ENCODE measurements around the gene FBXL15.

Gene FBXL15

GRCh38 chr10:102413806-102414561, 6.7 kb upstream of the FBXL15 start:
- Histone ChIP-seq H3K9me3 (ENCODE audit: control insufficient read depth in 1 of 2, low read length in 2 of 2) (no peaks in the 10 kb centered on the region), H3K4me1 (ENCODE audit: control insufficient read depth in 1 of 2, insufficient read depth in 2 of 2, low read length in 2 of 2) (peaks cover 0 to 21% of the 10 kb centered on the region in 2 donors), H3K36me3 (ENCODE audit: control insufficient read depth in 1 of 2, insufficient read depth in 2 of 2, low read length in 2 of 2) (no peaks in the 10 kb centered on the region), H3K27me3 (ENCODE audit: low read depth, low read length) (peaks cover 44% of the 10 kb centered on the region), H3K4me3 (ENCODE audit: low read depth in 1 of 2, low read length in 2 of 2) (no peak overlapping the region), H3K27ac (ENCODE audit: low read length) (no peak overlapping the region)

GRCh38 chr10:102414749-102415148, 5.9 kb upstream of the FBXL15 start:
- Histone ChIP-seq H3K9me3 (ENCODE audit: control insufficient read depth in 1 of 2, low read length in 2 of 2) (no peaks in the 10 kb centered on the region), H3K27me3 (ENCODE audit: low read depth, low read length) (peaks cover 39% of the 10 kb centered on the region), H3K4me3 (ENCODE audit: low read depth in 1 of 2, low read length in 2 of 2) (no peak overlapping the region), H3K4me1 (ENCODE audit: control insufficient read depth in 1 of 2, insufficient read depth in 2 of 2, low read length in 2 of 2) (peaks cover 2 to 22% of the 10 kb centered on the region in 2 donors), H3K27ac (ENCODE audit: low read length) (no peak overlapping the region), H3K36me3 (ENCODE audit: control insufficient read depth in 1 of 2, insufficient read depth in 2 of 2, low read length in 2 of 2) (no peaks in the 10 kb centered on the region)

- Histone ChIP-seq H3K27me3 (ENCODE audit: low read depth, low read length) (peaks cover 24% of the 10 kb centered on the region), H3K9me3 (ENCODE audit: control insufficient read depth in 1 of 2, low read length in 2 of 2) (no peaks in the 10 kb centered on the region), H3K27ac (ENCODE audit: low read length) (no peak overlapping the region), H3K4me1 (ENCODE audit: control insufficient read depth in 1 of 2, insufficient read depth in 2 of 2, low read length in 2 of 2) (peaks cover 7 to 17% of the 10 kb centered on the region in 2 donors), H3K4me3 (ENCODE audit: low read depth in 1 of 2, low read length in 2 of 2) (no peak overlapping the region), H3K36me3 (ENCODE audit: control insufficient read depth in 1 of 2, insufficient read depth in 2 of 2, low read length in 2 of 2) (no peaks in the 10 kb centered on the region)
Measured at GRCh38 chr10:102416283-102416682, 4.4 kb upstream of the FBXL15 start.

GRCh38 chr10:102416695-102417094, 3.9 kb upstream of the FBXL15 start:
- H3K27me3 ChIP-seq (ENCODE audit: low read depth, low read length), result peaks cover 20% of the 10 kb centered on the region
- peaks cover 7 to 19% of the 10 kb centered on the region in 2 donors for H3K4me1 ChIP-seq (ENCODE audit: control insufficient read depth in 1 of 2, insufficient read depth in 2 of 2, low read length in 2 of 2)
- no peak overlapping the region for H3K27ac ChIP-seq (ENCODE audit: low read length)
- H3K9me3 ChIP-seq (ENCODE audit: control insufficient read depth in 1 of 2, low read length in 2 of 2), result no peaks in the 10 kb centered on the region
- H3K4me3 ChIP-seq (ENCODE audit: low read depth in 1 of 2, low read length in 2 of 2), result no peak overlapping the region
- H3K36me3 ChIP-seq (ENCODE audit: control insufficient read depth in 1 of 2, insufficient read depth in 2 of 2, low read length in 2 of 2), result no peaks in the 10 kb centered on the region

- H3K27ac ChIP-seq (ENCODE audit: low read length), result no peak within 1 kb of the TSS
- peak within 1 kb of the TSS; percentile 86 to 97 for H3K4me3 ChIP-seq (ENCODE audit: low read depth in 1 of 2, low read length in 2 of 2)
- no peaks in the 10 kb centered on the region for H3K9me3 ChIP-seq (ENCODE audit: control insufficient read depth in 1 of 2, low read length in 2 of 2)
- peaks cover 3 to 8% of the 10 kb centered on the region in 2 donors for H3K36me3 ChIP-seq (ENCODE audit: control insufficient read depth in 1 of 2, insufficient read depth in 2 of 2, low read length in 2 of 2)
- peaks cover 11 to 39% of the 10 kb centered on the region in 2 donors for H3K4me1 ChIP-seq (ENCODE audit: control insufficient read depth in 1 of 2, insufficient read depth in 2 of 2, low read length in 2 of 2)
- peaks cover 14% of the 10 kb centered on the region for H3K27me3 ChIP-seq (ENCODE audit: low read depth, low read length)
Measured at GRCh38 chr10:102418622-102419268, 1.9 kb upstream of the FBXL15 start, which contains the start of gene PSD. Gene PSD (minus strand): TSS chr10:102418785. CDS start chr10:102417038, 1,747 bp downstream.

- Histone ChIP-seq H3K36me3 (ENCODE audit: control insufficient read depth in 1 of 2, insufficient read depth in 2 of 2, low read length in 2 of 2) (peaks cover 10% of the 10 kb centered on the region in 2 donors), H3K27me3 (ENCODE audit: low read depth, low read length) (peaks cover 14% of the 10 kb centered on the region), H3K9me3 (ENCODE audit: control insufficient read depth in 1 of 2, low read length in 2 of 2) (no peaks in the 10 kb centered on the region), H3K4me3 (ENCODE audit: low read depth in 1 of 2, low read length in 2 of 2) (peak overlapping the region; percentile 86 to 97), H3K4me1 (ENCODE audit: control insufficient read depth in 1 of 2, insufficient read depth in 2 of 2, low read length in 2 of 2) (peaks cover 11 to 39% of the 10 kb centered on the region in 2 donors), H3K27ac (ENCODE audit: low read length) (peak overlapping the region; percentile 73)
Measured at GRCh38 chr10:102419269-102420180, 1.1 kb upstream of the FBXL15 start.

- Histone ChIP-seq H3K4me1 (ENCODE audit: control insufficient read depth in 1 of 2, insufficient read depth in 2 of 2, low read length in 2 of 2) (peaks cover 11 to 39% of the 10 kb centered on the region in 2 donors), H3K9me3 (ENCODE audit: control insufficient read depth in 1 of 2, low read length in 2 of 2) (no peaks in the 10 kb centered on the region), H3K4me3 (ENCODE audit: low read depth in 1 of 2, low read length in 2 of 2) (peak overlapping the region; percentile 86 to 97), H3K27me3 (ENCODE audit: low read depth, low read length) (peaks cover 14% of the 10 kb centered on the region), H3K36me3 (ENCODE audit: control insufficient read depth in 1 of 2, insufficient read depth in 2 of 2, low read length in 2 of 2) (peaks cover 10 to 15% of the 10 kb centered on the region in 2 donors), H3K27ac (ENCODE audit: low read length) (peak overlapping the region; percentile 73)
Measured at GRCh38 chr10:102420181-102420713, 389 bp upstream of the FBXL15 start.

- peak overlapping the region; percentile 86 to 97 for H3K4me3 ChIP-seq (ENCODE audit: low read depth in 1 of 2, low read length in 2 of 2)
- H3K36me3 ChIP-seq (ENCODE audit: control insufficient read depth in 1 of 2, insufficient read depth in 2 of 2, low read length in 2 of 2), result peaks cover 10 to 15% of the 10 kb centered on the region in 2 donors
- H3K9me3 ChIP-seq (ENCODE audit: control insufficient read depth in 1 of 2, low read length in 2 of 2), result no peaks in the 10 kb centered on the region
- H3K4me1 ChIP-seq (ENCODE audit: control insufficient read depth in 1 of 2, insufficient read depth in 2 of 2, low read length in 2 of 2), result peaks cover 11 to 39% of the 10 kb centered on the region in 2 donors
- H3K27ac ChIP-seq (ENCODE audit: low read length), result peak overlapping the region; percentile 73
- H3K27me3 ChIP-seq (ENCODE audit: low read depth, low read length), result peaks cover 14% of the 10 kb centered on the region
Measured at GRCh38 chr10:102421507-102421756, 796 bp downstream of the FBXL15 start.

- Histone ChIP-seq H3K36me3 (ENCODE audit: control insufficient read depth in 1 of 2, insufficient read depth in 2 of 2, low read length in 2 of 2) (peaks cover 10 to 15% of the 10 kb centered on the region in 2 donors), H3K27ac (ENCODE audit: low read length) (peak overlapping the region; percentile 82), H3K27me3 (ENCODE audit: low read depth, low read length) (peaks cover 14% of the 10 kb centered on the region), H3K4me1 (ENCODE audit: control insufficient read depth in 1 of 2, insufficient read depth in 2 of 2, low read length in 2 of 2) (peaks cover 11 to 39% of the 10 kb centered on the region in 2 donors), H3K9me3 (ENCODE audit: control insufficient read depth in 1 of 2, low read length in 2 of 2) (no peaks in the 10 kb centered on the region), H3K4me3 (ENCODE audit: low read depth in 1 of 2, low read length in 2 of 2) (peak overlapping the region; percentile 86 to 97)
Measured at GRCh38 chr10:102421757-102422512, 1.3 kb downstream of the FBXL15 start.

- Histone ChIP-seq H3K27me3 (ENCODE audit: low read depth, low read length) (peaks cover 8% of the 10 kb centered on the region), H3K9me3 (ENCODE audit: control insufficient read depth in 1 of 2, low read length in 2 of 2) (no peaks in the 10 kb centered on the region), H3K27ac (ENCODE audit: low read length) (peak overlapping the region; percentile 82), H3K4me1 (ENCODE audit: control insufficient read depth in 1 of 2, insufficient read depth in 2 of 2, low read length in 2 of 2) (peaks cover 11 to 39% of the 10 kb centered on the region in 2 donors), H3K36me3 (ENCODE audit: control insufficient read depth in 1 of 2, insufficient read depth in 2 of 2, low read length in 2 of 2) (peaks cover 10 to 15% of the 10 kb centered on the region in 2 donors), H3K4me3 (ENCODE audit: low read depth in 1 of 2, low read length in 2 of 2) (peak overlapping the region; percentile 86 to 97)
Measured at GRCh38 chr10:102422545-102423129, 2.0 kb downstream of the FBXL15 start.

All from muscle layer of duodenum (tissue), 2 donors.